GM12865 (cell line): Measurements from ENCODE around the gene CDK3.

Source experiments
- DNase-seq: peaks from one replicate; pipeline ENCODE4 v3.0.0; 2010; ENCODE audit warnings: low read depth
- H3K4me3 ChIP-seq: 2 replicates; pipeline ENCODE4 v1.5.1; 2011; ENCODE audit warnings: mild to moderate bottlenecking, low read depth, low read length, control low read depth
- TF ChIP-seq, protein P1 (sequence below): IDR thresholded peaks from 2 replicates; pipeline ENCODE4 v1.5.1; 2011; ENCODE audit warnings: low read length, control low read depth, low read depth, inconsistent platforms; ENCODE audit not compliant: insufficient read depth; ENCODE audit errors: missing control alignments

CDK3 gene

GRCh38 chr17:76049836-76050537 lies 49.3 kb downstream of the CDK3 start:
- H3K4me3 ChIP-seq = no peak overlapping the region
- DNase-seq = no peak
- TF ChIP-seq, protein P1, sequence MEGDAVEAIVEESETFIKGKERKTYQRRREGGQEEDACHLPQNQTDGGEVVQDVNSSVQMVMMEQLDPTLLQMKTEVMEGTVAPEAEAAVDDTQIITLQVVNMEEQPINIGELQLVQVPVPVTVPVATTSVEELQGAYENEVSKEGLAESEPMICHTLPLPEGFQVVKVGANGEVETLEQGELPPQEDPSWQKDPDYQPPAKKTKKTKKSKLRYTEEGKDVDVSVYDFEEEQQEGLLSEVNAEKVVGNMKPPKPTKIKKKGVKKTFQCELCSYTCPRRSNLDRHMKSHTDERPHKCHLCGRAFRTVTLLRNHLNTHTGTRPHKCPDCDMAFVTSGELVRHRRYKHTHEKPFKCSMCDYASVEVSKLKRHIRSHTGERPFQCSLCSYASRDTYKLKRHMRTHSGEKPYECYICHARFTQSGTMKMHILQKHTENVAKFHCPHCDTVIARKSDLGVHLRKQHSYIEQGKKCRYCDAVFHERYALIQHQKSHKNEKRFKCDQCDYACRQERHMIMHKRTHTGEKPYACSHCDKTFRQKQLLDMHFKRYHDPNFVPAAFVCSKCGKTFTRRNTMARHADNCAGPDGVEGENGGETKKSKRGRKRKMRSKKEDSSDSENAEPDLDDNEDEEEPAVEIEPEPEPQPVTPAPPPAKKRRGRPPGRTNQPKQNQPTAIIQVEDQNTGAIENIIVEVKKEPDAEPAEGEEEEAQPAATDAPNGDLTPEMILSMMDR = no peak

DNA sequence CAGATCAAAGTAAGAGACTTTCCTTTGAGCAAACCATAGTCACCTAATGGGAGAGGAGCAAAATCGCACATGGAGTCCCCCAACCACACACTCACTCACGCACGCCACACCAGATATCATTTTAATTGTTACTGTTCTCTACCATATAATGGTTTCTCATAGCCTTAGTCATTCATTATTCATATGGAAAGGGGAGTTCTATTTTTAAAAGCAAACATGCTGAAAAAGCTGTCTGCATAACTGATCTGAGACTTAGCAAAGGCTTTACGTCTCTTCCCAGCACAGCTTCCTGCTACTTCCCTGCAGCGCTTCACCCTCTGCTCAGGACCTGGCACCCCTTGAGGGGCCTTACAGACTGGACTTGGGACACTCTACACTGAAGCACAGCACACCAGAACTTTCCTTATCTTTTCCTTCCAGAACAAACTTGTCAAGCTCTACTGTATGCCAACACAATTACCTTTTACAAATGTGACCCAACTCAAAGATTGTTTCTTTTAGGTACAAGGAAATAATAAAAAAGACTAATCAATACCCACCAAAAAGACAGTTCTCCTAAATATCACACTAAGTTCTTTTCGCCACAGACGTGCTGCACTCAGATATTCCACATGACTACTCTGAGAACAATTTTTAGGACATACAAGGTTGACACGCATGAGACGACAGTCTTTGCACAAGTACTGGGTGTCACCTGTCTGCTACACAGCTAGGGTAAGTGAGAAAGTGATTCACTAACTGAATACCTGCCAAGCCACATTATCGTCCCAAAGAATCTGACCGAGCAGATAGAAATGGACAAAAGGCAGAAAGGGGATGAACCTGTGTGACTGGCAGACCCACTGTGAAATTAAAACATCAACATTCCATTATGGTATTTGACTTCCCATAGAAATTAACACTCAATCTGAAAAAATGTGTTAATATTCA lies 50.1 kb downstream of the CDK3 start:
- H3K4me3 ChIP-seq = no peak overlapping the region
- TF ChIP-seq, protein P1 = no peak
- DNase-seq = no peak

- DNase-seq = no peak
- no peak overlapping the region for H3K4me3 ChIP-seq
- TF ChIP-seq, protein P1 = no peak
These were observed 50.9 kb downstream of the CDK3 start for GRCh38 chr17:76051561-76051960.

DNA sequence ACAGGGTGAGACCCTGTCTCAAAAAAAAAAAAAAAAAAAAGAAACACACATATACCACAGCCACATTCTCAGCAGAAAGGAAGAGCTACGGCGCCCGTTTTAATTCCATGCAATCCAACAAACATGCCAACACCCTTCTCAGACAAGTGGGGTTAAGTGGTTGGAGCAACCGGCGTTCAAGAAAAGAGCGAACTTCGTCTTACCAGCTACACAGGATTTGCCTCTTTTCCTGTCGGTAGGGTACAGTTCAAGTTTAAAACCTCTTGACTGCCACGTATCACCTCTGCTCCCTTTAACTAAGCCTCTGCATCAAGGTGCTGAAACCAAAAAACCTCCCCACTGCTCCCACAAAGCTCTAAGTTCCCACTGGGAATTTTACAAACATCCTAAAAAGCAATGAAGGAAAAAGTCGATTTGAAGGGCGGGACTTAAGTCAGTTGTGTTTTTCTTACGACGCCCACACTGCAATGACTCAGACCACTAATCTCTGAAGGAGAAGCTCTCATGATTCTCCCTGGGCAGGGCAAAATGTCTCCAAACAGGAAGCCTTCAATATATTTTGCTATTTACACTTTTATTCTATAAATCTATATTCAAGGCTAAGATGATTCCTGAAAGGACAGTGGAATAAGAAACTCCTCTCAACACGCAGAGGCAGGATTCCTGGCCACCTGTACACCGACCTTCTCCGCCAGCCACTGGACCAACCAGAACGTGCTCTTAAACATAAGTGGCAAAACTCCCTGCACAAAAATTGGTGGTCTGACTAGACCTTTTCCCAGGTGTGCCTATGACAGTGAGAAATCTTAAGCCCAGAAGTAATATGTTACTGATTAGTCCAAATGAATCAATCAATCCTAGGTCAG lies 52.8 kb downstream of the CDK3 start:
- H3K4me3 ChIP-seq = no peak overlapping the region
- TF ChIP-seq, protein P1 = no peak
- no peak for DNase-seq

DNA sequence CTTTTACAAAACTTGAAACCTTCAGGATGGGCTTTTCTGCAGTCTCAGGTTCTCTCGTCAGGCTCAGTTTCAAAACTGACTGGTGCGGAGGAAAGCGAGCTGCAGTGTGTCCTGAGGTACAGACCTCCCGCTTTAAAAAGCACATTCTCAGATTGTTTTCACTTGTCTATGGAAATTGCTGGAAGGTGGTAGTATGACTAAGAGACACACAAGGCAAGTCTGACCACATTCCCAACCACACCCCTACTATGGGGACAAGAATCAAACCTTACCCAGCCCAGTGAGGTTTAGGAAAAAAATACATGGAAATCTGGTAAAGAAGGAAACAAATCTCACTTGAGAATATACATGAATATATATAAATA lies 53.4 kb downstream of the CDK3 start:
- TF ChIP-seq, protein P1 = no peak
- H3K4me3 ChIP-seq = no peak overlapping the region
- DNase-seq = no peak
